Activated naive CD4-positive, alpha-beta T cell treated with anti-CD3 and anti-CD28 coated beads, Interleukin-2, amount 10 ng/mL, durations not matched to agents 7 days and 5 days (primary cell): ENCODE results near the gene DPP6.
"Not testable (repeated sequence)": the region's sequence is repeated elsewhere in the genome, so short reads cannot be mapped to it uniquely, and the experiment has no call there.

Experiments used
- CTCF ChIA-PET: fragments of 350-600 bp; sonication (Branson Sonifier 250); formaldehyde crosslinking; loops from one replicate; lab custom pipeline; 2021; ENCODE audit warnings: antibody characterized with exemption; lab: Charles Lee
- DNase-seq: peaks from one replicate; pipeline ENCODE4 v3.0.0-alpha.2; 2020
- H3K27ac Mint-ChIP-seq: one replicate; pipeline ENCODE4 v1.8.0; 2021; ENCODE audit warnings: mild to moderate bottlenecking, moderate library complexity, mixed read lengths
- H3K27me3 Mint-ChIP-seq: one replicate; pipeline ENCODE4 v1.8.0; 2021; ENCODE audit warnings: mild to moderate bottlenecking, mixed read lengths
- H3K36me3 Mint-ChIP-seq: one replicate; pipeline ENCODE4 v1.8.0; 2021; ENCODE audit warnings: mixed read lengths
- H3K4me1 Mint-ChIP-seq: one replicate; pipeline ENCODE4 v1.8.0; 2021; ENCODE audit warnings: mixed read lengths
- H3K4me3 Mint-ChIP-seq: one replicate; pipeline ENCODE4 v1.8.0; 2021; ENCODE audit warnings: mild to moderate bottlenecking, moderate library complexity, mixed read lengths
- H3K9me3 Mint-ChIP-seq: one replicate; pipeline ENCODE4 v1.8.0; 2021; ENCODE audit warnings: mixed read lengths

DPP6 gene

GRCh38 chr7:154676422-154677073 is 624.4 kb downstream of the DPP6 start:
- Mint-ChIP-seq H3K9me3 (peaks cover 8% of the 10 kb centered on the region), H3K27me3 (no peaks in the 10 kb centered on the region), H3K4me1 (no peaks in the 10 kb centered on the region), H3K36me3 (no peaks in the 10 kb centered on the region), H3K4me3 (no peak overlapping the region), H3K27ac (no peak overlapping the region)
- DNase-seq: no peak
- CTCF ChIA-PET: no interaction called here

GRCh38 chr7:154677454-154677853 is 625.3 kb downstream of the DPP6 start:
- Mint-ChIP-seq H3K4me1 (no peaks in the 10 kb centered on the region), H3K36me3 (no peaks in the 10 kb centered on the region)

GRCh38 chr7:154678001-154678550 is 625.9 kb downstream of the DPP6 start:
- H3K27ac Mint-ChIP-seq, DNase-seq, H3K36me3 Mint-ChIP-seq, H3K27me3 Mint-ChIP-seq, H3K4me1 Mint-ChIP-seq, H3K4me3 Mint-ChIP-seq, H3K9me3 Mint-ChIP-seq, CTCF ChIA-PET: not testable (repeated sequence)

More at GRCh38 chr7:154677454-154677853, 625.3 kb downstream of the DPP6 start:
- no peak for DNase-seq
- H3K4me3 Mint-ChIP-seq: no peak overlapping the region
- no peaks in the 10 kb centered on the region for H3K27me3 Mint-ChIP-seq
- CTCF ChIA-PET: no interaction called here
- no peak overlapping the region for H3K27ac Mint-ChIP-seq
- H3K9me3 Mint-ChIP-seq: peaks cover 8% of the 10 kb centered on the region

- H3K9me3 Mint-ChIP-seq: peaks cover 9% of the 10 kb centered on the region
- H3K27ac Mint-ChIP-seq: no peak overlapping the region
Measured at GRCh38 chr7:154679379-154680053, 627.3 kb downstream of the DPP6 start.

GRCh38 chr7:154680894-154681659 is 628.9 kb downstream of the DPP6 start:
- DNase-seq: no peak
- Mint-ChIP-seq H3K4me1 (no peaks in the 10 kb centered on the region), H3K9me3 (peaks cover 9% of the 10 kb centered on the region), H3K27me3 (no peaks in the 10 kb centered on the region), H3K4me3 (no peak overlapping the region), H3K36me3 (no peaks in the 10 kb centered on the region), H3K27ac (no peak overlapping the region)
- CTCF ChIA-PET: no interaction called here

More at GRCh38 chr7:154679379-154680053, 627.3 kb downstream of the DPP6 start:
- no peak overlapping the region for H3K4me3 Mint-ChIP-seq
- no peaks in the 10 kb centered on the region for H3K27me3 Mint-ChIP-seq
- CTCF ChIA-PET: no interaction called here
- no peaks in the 10 kb centered on the region for H3K4me1 Mint-ChIP-seq
- no peaks in the 10 kb centered on the region for H3K36me3 Mint-ChIP-seq
- no peak for DNase-seq

- H3K9me3 Mint-ChIP-seq: peaks cover 5% of the 10 kb centered on the region
- DNase-seq: no peak
- no peaks in the 10 kb centered on the region for H3K4me1 Mint-ChIP-seq
- no peak overlapping the region for H3K4me3 Mint-ChIP-seq
- CTCF ChIA-PET: no interaction called here
- no peak overlapping the region for H3K27ac Mint-ChIP-seq
- no peaks in the 10 kb centered on the region for H3K36me3 Mint-ChIP-seq
- H3K27me3 Mint-ChIP-seq: no peaks in the 10 kb centered on the region
Measured at GRCh38 chr7:154682003-154682402, 629.8 kb downstream of the DPP6 start.

GRCh38 chr7:154684666-154685563 is 632.7 kb downstream of the DPP6 start:
- no peaks in the 10 kb centered on the region for H3K4me1 Mint-ChIP-seq

GRCh38 chr7:154685564-154685901 is 633.3 kb downstream of the DPP6 start:
- CTCF ChIA-PET: no interaction called here
- Mint-ChIP-seq H3K36me3 (no peaks in the 10 kb centered on the region), H3K27ac (no peak overlapping the region), H3K4me1 (no peaks in the 10 kb centered on the region), H3K27me3 (no peaks in the 10 kb centered on the region), H3K9me3 (peaks cover 4% of the 10 kb centered on the region), H3K4me3 (no peak overlapping the region)
- no peak for DNase-seq

More at GRCh38 chr7:154684666-154685563, 632.7 kb downstream of the DPP6 start:
- no peaks in the 10 kb centered on the region for H3K27me3 Mint-ChIP-seq
- H3K36me3 Mint-ChIP-seq: no peaks in the 10 kb centered on the region
- peaks cover 4% of the 10 kb centered on the region for H3K9me3 Mint-ChIP-seq
- DNase-seq: no peak
- no peak overlapping the region for H3K4me3 Mint-ChIP-seq
- H3K27ac Mint-ChIP-seq: no peak overlapping the region
- CTCF ChIA-PET: no interaction called here

- no peaks in the 10 kb centered on the region for H3K4me1 Mint-ChIP-seq
- DNase-seq: no peak
- no peak overlapping the region for H3K27ac Mint-ChIP-seq
- no peaks in the 10 kb centered on the region for H3K27me3 Mint-ChIP-seq
- peaks cover 4% of the 10 kb centered on the region for H3K9me3 Mint-ChIP-seq
- CTCF ChIA-PET: no interaction called here
- H3K4me3 Mint-ChIP-seq: no peak overlapping the region
- no peaks in the 10 kb centered on the region for H3K36me3 Mint-ChIP-seq
Measured at GRCh38 chr7:154686305-154686704, 634.1 kb downstream of the DPP6 start.

- no peak for DNase-seq
- Mint-ChIP-seq H3K27me3 (no peaks in the 10 kb centered on the region), H3K9me3 (no peaks in the 10 kb centered on the region), H3K4me3 (no peak overlapping the region), H3K27ac (no peak overlapping the region), H3K36me3 (no peaks in the 10 kb centered on the region), H3K4me1 (no peaks in the 10 kb centered on the region)
- CTCF ChIA-PET: no interaction called here
Measured at GRCh38 chr7:154688952-154689351, 636.8 kb downstream of the DPP6 start.

GRCh38 chr7:154690411-154690810 is 638.2 kb downstream of the DPP6 start:
- Mint-ChIP-seq H3K4me3 (no peak overlapping the region), H3K36me3 (no peaks in the 10 kb centered on the region), H3K27ac (no peak overlapping the region), H3K4me1 (no peaks in the 10 kb centered on the region), H3K9me3 (peaks cover 2% of the 10 kb centered on the region), H3K27me3 (no peaks in the 10 kb centered on the region)
- CTCF ChIA-PET: no interaction called here
- no peak for DNase-seq

GRCh38 chr7:154693661-154694060 is 641.5 kb downstream of the DPP6 start:
- DNase-seq: no peak
- H3K4me3 Mint-ChIP-seq: no peak overlapping the region
- no peak overlapping the region for H3K27ac Mint-ChIP-seq
- CTCF ChIA-PET: no interaction called here
- no peaks in the 10 kb centered on the region for H3K36me3 Mint-ChIP-seq
- H3K27me3 Mint-ChIP-seq: peaks cover 4% of the 10 kb centered on the region
- H3K9me3 Mint-ChIP-seq: peaks cover 3% of the 10 kb centered on the region
- H3K4me1 Mint-ChIP-seq: no peaks in the 10 kb centered on the region

- Mint-ChIP-seq H3K4me3 (no peak overlapping the region), H3K27me3 (peaks cover 4% of the 10 kb centered on the region), H3K36me3 (no peaks in the 10 kb centered on the region), H3K4me1 (no peaks in the 10 kb centered on the region), H3K27ac (no peak overlapping the region), H3K9me3 (peaks cover 3% of the 10 kb centered on the region)
- CTCF ChIA-PET: no interaction called here
- no peak for DNase-seq
Measured at GRCh38 chr7:154695836-154696235, 643.6 kb downstream of the DPP6 start.

GRCh38 chr7:154696556-154696955 is 644.4 kb downstream of the DPP6 start:
- no peak for DNase-seq
- H3K27me3 Mint-ChIP-seq: peaks cover 4% of the 10 kb centered on the region
- H3K4me3 Mint-ChIP-seq: no peak overlapping the region
- H3K27ac Mint-ChIP-seq: no peak overlapping the region
- no peaks in the 10 kb centered on the region for H3K36me3 Mint-ChIP-seq
- CTCF ChIA-PET: no interaction called here
- no peaks in the 10 kb centered on the region for H3K4me1 Mint-ChIP-seq
- H3K9me3 Mint-ChIP-seq: peaks cover 3% of the 10 kb centered on the region
